ENCODE measurements around the gene PGA3.

Gene PGA3

GRCh38 chr11:61258546-61258945 is 55.2 kb downstream of the PGA3 start:
- DNase-seq: no peak
- no peaks in the 10 kb centered on the region for H3K9me3 ChIP-seq (ENCODE audit: severe bottlenecking)

GRCh38 chr11:61259363-61259762 is 56.0 kb downstream of the PGA3 start:
- TF ChIP-seq, protein P1, sequence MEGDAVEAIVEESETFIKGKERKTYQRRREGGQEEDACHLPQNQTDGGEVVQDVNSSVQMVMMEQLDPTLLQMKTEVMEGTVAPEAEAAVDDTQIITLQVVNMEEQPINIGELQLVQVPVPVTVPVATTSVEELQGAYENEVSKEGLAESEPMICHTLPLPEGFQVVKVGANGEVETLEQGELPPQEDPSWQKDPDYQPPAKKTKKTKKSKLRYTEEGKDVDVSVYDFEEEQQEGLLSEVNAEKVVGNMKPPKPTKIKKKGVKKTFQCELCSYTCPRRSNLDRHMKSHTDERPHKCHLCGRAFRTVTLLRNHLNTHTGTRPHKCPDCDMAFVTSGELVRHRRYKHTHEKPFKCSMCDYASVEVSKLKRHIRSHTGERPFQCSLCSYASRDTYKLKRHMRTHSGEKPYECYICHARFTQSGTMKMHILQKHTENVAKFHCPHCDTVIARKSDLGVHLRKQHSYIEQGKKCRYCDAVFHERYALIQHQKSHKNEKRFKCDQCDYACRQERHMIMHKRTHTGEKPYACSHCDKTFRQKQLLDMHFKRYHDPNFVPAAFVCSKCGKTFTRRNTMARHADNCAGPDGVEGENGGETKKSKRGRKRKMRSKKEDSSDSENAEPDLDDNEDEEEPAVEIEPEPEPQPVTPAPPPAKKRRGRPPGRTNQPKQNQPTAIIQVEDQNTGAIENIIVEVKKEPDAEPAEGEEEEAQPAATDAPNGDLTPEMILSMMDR (IDR thresholded peaks at IDR 0.05; ENCODE audit: low read depth, low read length): no peak
- DNase-seq: no peak
- Histone ChIP-seq H3K27ac (no peak overlapping the region), H3K36me3 (peaks cover 11% of the 10 kb centered on the region; the same call in 1 of the 2 replicates), H3K27me3 (ENCODE audit: insufficient read depth, low read depth, severe bottlenecking) (no peaks in the 10 kb centered on the region), H3K4me3 (ENCODE audit: low read depth, low read length) (no peak overlapping the region), H3K9me3 (ENCODE audit: severe bottlenecking) (no peaks in the 10 kb centered on the region)

More at GRCh38 chr11:61258546-61258945, 55.2 kb downstream of the PGA3 start:
- Histone ChIP-seq H3K4me3 (ENCODE audit: low read depth, low read length) (no peak overlapping the region), H3K27me3 (ENCODE audit: insufficient read depth, low read depth, severe bottlenecking) (no peaks in the 10 kb centered on the region), H3K27ac (no peak overlapping the region), H3K36me3 (0 out of 2 replicates have a peak, but pooled peaks cover 11% of the 10 kb centered on the region)
- TF ChIP-seq, protein P1 (IDR thresholded peaks at IDR 0.05; ENCODE audit: low read depth, low read length): no peak
